ENCODE results near the gene EPB41L4B.

The EPB41L4B gene

DNA sequence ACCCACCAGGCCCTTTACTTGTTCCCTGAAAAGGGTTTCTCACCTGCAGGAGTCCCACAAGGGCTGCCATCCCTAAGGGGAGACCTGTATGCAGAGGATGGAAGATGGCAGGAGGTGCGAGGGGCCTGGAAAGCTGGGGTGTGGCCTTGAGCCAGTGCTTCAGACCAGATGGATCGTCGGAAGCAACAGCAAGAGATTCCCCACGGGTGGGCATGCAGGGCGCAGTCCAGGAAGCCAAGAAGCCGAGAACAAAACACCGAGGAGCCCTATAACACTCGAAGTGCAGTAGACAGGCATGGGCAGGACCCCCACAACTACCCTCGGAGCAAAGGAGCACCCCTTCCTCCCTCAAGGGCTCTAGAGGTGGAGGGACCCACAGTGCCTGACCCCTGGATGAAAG is 129.1 kb downstream of the EPB41L4B start:
- DNase-seq, result no peak

- DNase-seq, result no peak
Measured at GRCh38 chr9:109190151-109190550, 130.7 kb downstream of the EPB41L4B start.

DNA sequence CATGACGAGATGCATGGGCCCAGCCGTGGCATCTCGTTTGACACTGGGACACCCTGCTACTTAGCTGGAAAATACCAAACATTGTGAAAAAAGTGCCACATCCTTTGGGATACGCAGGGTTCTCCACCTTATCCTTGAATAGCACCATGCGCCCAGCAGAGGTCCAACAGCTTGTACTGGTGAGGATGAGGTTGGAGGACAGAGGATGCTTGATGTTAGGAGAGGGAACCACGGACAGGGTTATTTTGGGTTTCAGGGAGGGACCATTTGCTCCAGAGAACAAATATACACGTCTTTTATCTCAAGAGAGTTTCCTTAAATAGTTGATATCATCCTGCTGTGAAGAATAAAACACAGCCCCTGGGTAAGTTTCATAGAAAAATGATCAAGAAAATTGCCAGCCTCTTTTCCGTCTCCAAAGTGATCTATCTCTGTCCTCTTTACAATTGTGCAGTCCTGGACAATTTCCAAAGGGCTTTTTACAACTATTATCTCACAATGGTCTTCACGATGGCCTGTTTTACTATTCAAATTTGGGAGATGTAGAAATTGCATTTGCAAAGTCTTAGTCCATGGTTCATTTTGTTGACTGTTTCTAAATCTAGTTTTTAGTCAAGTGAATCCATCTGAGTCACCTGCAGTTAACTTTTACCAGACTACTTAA is 133.9 kb downstream of the EPB41L4B start:
- no peak for DNase-seq

DNA sequence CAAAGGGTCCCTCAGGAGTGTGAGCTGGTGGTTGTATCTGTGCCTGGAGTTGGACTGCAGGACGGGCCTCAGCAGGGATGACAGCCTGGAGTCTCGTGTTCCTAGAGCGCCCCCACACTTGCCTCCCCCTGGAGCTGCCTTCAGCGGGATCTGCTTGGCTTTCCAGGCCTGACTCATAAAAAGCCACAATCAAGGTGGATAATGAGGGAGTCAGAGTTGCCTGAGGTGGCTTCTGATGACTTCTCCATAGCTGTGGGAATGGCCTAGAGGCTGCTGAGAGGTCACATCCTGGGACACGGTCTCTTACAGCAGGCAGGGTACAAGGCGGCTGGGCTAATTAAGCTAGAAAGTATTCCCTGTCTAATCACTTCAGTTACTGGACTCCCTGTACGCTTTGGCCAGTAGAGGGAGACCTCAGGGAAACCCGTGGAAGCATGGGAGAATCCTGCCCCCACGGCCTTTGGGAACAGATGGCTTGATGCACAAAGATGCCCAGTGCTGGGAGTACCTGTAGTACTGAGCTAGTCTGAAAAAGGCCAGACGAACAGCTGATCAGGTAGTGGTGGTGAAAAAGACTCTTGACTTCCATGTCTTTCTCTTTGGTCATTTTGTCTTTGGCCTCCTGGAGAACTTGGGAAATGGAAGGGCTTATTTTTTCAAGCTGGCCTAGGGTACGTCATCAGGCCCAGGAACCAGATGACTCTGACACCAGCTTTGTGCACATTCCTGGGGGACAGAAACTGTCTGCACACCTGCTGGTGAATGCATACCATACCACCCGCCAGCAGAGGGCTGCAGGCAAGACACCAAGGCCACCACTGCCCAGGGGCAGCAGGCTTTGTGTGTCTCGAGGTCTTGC is 137.7 kb downstream of the EPB41L4B start:
- DNase-seq, result no peak

GRCh38 chr9:109182550-109182939 is 138.3 kb downstream of the EPB41L4B start:
- DNase-seq, result no peak

- DNase-seq, result no peak
Measured at GRCh38 chr9:109181284-109181683, 139.6 kb downstream of the EPB41L4B start.

- DNase-seq, result no peak
Measured at GRCh38 chr9:109179801-109180523, 140.9 kb downstream of the EPB41L4B start.

DNA sequence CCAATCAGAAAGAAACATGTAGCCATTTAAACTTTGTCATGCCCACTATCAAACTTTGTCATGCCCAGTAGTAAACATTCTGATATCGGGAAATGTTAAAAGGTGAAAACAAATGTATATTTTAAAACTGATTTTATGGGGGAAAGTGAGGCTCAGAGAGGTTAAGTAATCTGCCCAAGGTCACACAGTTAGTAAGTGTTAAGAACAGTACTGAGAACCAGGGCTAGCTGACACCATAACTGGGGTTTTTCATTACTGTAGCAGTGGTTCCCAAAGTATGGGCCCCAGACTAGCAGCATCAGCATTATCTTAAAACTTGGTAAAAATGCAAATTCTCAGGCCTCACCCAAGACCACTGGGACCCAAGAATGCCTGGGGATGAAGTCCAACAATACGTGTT is 143.9 kb downstream of the EPB41L4B start:
- no peak for DNase-seq

GRCh38 chr9:109176386-109176785 is 144.5 kb downstream of the EPB41L4B start:
- no peak for DNase-seq

DNA sequence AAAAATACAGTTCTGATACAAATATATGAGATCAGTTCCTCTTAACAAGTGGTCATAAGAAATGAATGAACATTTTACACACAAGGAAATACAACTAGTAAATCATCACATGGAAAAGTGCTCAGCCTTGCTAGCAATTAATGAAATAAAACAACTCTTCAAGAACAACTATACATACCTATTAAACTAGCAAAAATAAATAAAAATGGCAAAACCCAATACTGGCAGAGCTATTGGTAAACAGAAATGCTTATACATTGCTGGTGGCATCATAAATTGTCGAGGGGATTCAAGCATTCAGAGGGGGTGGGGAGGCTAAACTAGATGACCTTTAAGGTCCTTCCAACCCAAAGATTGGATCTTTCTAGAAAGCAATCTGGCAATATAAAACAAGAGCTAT is 147.9 kb downstream of the EPB41L4B start:
- no peak for DNase-seq

DNA sequence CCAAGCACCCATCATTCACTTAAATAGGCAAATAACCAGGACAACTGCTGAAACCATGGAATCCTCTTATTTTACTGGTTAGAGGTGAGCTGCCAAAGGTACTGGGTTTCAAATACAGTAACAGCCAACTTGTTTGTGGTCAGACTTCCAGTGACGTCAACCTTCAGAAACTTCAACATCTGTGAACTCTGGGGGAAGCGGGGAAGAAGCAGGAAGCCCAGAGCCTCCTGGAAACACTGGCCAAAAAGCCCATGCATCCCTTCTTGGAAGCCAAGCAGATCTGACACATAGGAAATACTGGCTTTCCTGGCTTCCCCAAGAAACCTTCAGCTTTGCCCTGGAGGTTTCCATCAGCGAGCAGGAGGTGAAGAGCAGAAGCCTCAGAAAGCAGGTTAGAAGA is 148.9 kb downstream of the EPB41L4B start:
- no peak for DNase-seq

- DNase-seq, result no peak
Measured at GRCh38 chr9:109168170-109168569, 152.7 kb downstream of the EPB41L4B start.

- DNase-seq, result no peak
Measured at GRCh38 chr9:109167716-109168115, 153.1 kb downstream of the EPB41L4B start.

DNA sequence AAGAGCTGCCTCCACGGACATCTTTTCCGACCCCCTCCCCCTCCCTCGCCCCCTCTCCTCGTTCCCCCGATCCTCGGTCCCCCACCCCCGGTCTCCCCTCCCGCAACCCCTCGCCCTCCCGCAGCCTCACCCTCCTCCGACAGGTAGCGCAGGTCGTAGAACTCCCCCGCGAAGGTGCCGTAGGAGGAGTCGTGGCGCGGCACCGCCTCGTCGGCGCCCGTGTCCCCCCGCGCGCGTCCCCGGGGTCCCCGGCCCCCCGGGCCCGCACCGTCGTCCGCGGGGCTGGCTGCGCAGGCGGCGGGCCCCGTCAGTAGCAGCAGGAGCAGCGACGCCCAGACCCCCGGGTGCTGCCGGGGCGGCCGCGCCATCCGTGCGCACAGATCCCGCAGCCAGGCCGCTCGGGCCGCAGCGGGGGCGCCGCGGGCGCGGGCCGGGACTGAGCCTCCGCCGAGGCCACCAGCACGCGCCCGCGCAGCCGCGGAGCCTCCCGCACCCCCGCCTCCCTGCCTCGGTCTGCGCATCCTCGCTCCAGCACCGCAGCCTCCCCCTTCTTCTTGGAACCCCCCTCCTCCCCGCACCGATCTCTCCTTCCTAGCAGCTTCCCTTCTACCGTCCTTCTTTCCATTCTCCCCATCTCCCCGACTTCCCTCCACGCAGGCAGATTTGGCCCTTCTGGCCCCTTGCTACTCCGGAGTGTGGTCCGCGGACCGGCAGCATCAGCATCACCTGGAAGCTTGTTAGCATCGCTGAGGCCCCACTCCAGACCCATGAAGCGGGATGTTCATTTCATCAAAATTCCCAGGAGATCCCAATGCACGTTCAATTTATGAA is 153.9 kb downstream of the EPB41L4B start, which contains the start of gene FRRS1L:
FRRS1L (minus strand) TSS at position 479 of the 831 bp plus-strand sequence; CDS start at position 368, 111 bp downstream.
- peak; percentile 60 for DNase-seq

DNA sequence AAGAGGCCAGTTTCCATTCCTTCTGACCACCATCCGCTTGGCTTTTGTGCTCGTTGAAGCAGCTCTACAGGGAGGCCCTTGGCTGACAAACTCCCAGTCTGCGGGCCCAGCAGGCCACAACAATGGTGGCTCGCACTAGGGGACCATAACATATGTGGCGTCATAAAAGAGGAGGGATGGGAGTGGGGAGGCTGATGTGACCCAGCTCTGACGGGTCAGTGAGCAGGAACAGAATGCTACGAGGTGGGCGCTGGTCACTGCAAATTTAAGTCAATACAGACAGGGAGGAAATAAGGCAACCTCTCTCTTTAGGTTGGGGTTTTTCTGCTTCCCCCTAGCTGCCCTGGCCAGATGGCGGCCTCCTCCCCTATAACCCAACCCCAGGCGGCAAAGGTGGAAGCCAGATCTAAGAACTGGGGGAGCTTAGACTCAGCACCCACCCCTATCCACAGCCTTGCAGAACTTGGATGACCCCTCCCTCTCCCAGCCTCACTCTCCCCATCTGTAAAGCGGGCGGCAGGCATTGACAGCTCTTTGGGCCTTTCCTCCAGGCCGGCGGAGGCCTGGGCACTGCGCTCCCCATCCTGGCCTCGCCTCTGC is 154.6 kb downstream of the EPB41L4B start:
- DNase-seq, result no peak

DNA sequence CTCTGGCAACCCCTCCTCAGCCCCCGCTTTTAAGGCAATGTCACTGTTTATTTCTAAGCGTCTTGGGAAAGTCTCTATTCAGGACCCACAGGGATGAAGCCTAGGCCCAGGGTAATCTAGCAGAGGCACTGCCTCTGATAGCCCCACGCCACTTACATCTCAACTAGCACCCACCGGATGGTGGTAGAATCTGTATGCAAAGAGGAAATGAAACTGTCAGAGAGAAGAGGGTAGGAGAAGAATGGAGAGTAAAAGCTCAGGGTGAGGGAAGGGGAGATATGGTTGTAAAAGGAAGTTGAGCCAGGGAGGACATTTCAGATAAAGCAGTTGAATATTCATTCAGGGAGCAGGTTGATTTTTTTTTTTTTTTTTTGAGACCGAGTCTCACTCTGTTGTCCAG is 156.8 kb downstream of the EPB41L4B start:
- no peak for DNase-seq

DNA sequence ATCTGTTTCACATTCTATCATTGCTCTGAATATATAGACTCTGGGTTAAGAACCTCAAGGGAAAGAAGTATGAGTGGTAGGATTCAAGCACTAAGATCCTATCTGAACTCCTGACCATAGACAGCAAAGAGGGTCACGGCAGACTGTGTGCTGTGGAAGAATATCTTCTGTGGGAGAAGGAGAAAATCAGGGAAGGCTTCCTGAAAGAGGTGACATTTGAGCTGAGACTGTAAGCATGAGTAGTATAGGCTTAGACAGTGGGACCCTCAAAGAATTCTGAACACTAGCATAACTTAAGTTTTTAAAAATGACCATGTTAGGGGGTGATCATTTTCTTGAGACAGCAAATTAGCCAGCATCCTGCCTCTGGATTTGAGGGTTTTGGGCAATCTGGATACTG is 157.7 kb downstream of the EPB41L4B start:
- DNase-seq, result no peak

- no peak for DNase-seq
Measured at GRCh38 chr9:109162677-109163076, 158.2 kb downstream of the EPB41L4B start.

DNA sequence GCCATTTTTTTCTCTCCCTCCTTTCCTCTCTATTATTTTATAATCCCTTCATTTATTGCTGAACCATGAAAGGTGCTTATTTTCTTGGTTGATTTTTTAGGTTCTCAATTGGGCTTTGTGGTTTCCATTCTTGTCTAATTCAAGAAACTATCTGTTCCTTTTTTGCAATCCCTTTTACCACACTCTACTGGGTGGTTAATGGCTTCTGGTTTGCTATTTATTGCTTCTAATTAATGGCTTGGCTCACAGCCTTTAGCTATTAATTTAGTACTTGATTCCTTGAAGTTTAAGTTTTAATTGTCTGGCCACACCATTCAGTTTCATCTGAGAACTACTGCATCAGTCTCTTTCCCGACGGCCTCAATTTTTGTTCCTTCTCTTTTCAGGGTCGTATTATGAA is 159.4 kb downstream of the EPB41L4B start:
- DNase-seq, result no peak

DNA sequence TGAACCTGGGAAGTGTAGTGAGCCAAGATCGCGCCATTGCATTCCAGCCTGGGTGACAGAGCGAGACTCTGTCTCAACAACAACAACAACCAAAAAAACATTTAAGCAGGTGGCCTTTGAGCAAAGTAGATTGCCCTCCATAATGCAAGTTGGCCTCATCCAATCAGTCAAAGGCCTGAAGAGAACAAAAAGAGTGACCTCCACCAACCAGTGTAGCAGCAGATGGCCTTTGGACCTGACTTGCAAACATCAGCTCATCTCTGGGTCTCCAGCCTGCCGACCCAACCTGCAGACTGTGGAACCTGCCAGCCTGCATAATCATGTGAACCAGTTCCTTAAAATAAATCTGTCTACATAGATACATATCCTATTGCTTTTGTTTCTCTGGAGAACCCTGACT is 161.3 kb downstream of the EPB41L4B start:
- no peak for DNase-seq

GRCh38 chr9:109158651-109159050 is 162.2 kb downstream of the EPB41L4B start:
- no peak for DNase-seq

DNA sequence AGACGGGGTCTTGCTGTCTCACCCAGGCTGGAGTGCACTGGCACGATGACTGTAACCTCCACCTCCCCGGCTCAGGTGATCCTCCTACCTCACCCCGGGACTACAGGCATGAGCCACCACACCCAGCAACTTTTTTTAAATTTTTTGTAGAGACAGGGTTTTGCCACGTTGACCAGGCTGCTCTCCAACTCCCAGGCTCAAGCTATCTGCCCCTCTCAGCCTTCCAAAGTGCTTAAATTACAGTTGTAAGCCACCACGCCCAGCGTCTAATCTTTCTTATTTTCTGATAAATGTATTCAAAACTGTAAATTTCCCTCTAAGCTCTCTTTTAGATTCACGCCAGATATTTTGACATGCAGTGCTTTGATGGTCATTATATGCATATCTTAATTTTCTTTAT is 164.2 kb downstream of the EPB41L4B start:
- DNase-seq, result no peak

Data from right forelimb (tissue), 1 donor.